Dendritic cell treated with granulocyte-macrophage colony-stimulating factor and Interleukin-4, amounts not matched to agents 40 ng/mL and 50 ng/mL, for 4 days (primary cell): Measurements from ENCODE around the gene MLLT6.
A peak's percentile ranks its signal among the peaks of the same experiment; 100 is the strongest.

Experiments used
- H3K27ac Mint-ChIP-seq: one replicate; pipeline ENCODE4 v1.8.0; 2022; ENCODE audit warnings: mild to moderate bottlenecking, mixed read lengths
- H3K27me3 Mint-ChIP-seq: one replicate; pipeline ENCODE4 v1.8.0; 2022; ENCODE audit warnings: mild to moderate bottlenecking, mixed read lengths
- H3K36me3 Mint-ChIP-seq: one replicate; pipeline ENCODE4 v1.8.0; 2022; ENCODE audit warnings: low read depth, mixed read lengths
- H3K4me1 Mint-ChIP-seq: one replicate; pipeline ENCODE4 v1.8.0; 2022; ENCODE audit warnings: low read depth, mixed read lengths
- H3K4me3 Mint-ChIP-seq: one replicate; pipeline ENCODE4 v1.8.0; 2022; ENCODE audit warnings: mild to moderate bottlenecking, moderate library complexity, mixed read lengths
- H3K9me3 Mint-ChIP-seq: one replicate; pipeline ENCODE4 v1.8.0; 2022; ENCODE audit warnings: mixed read lengths
- intact Hi-C: fragments of 100-400 bp; cut with micrococcal nuclease; formaldehyde crosslinking; loops from one replicate; pipeline ENCODE4 v1.15.0; 2022

The MLLT6 gene

GRCh38 chr17:38751144-38751807 is 46.2 kb downstream of the MLLT6 start:
- Mint-ChIP-seq H3K4me3 (peak overlapping the region; percentile 97), H3K9me3 (no peaks in the 10 kb centered on the region), H3K4me1 (peaks cover 64% of the 10 kb centered on the region), H3K27me3 (peaks cover 48% of the 10 kb centered on the region), H3K36me3 (peaks cover 40% of the 10 kb centered on the region), H3K27ac (peak overlapping the region; percentile 95)
- intact Hi-C loops, result loop anchor here (5.0 kb wide), 1 partner anchor 116 kb away; no protein-coding TSS in a partner anchor

- intact Hi-C loops, result loop anchor here (1.0 to 5.0 kb wide), 2 partner anchors 22 to 115 kb away; partner anchors contain the start of gene CISD3
- Mint-ChIP-seq H3K4me3 (peak overlapping the region; percentile 97), H3K4me1 (peaks cover 58% of the 10 kb centered on the region), H3K36me3 (peaks cover 45% of the 10 kb centered on the region), H3K27me3 (peaks cover 42% of the 10 kb centered on the region), H3K9me3 (no peaks in the 10 kb centered on the region), H3K27ac (peak overlapping the region; percentile 95)
These were observed 46.8 kb downstream of the MLLT6 start for GRCh38 chr17:38751808-38752307.

GRCh38 chr17:38752308-38753070 is 47.4 kb downstream of the MLLT6 start, which contains the start of gene PSMB3:
TSS of gene PSMB3 (plus strand) at chr17:38752741. CDS start at chr17:38752827, 86 bp downstream.
- Mint-ChIP-seq H3K4me1 (peaks cover 55% of the 10 kb centered on the region), H3K4me3 (peak within 1 kb of the TSS; percentile 97), H3K27ac (peak within 1 kb of the TSS; percentile 95), H3K9me3 (no peaks in the 10 kb centered on the region), H3K27me3 (peaks cover 37% of the 10 kb centered on the region), H3K36me3 (peaks cover 45% of the 10 kb centered on the region)
- intact Hi-C loops, result loop anchor here (1.0 to 5.0 kb wide), 2 partner anchors 22 to 115 kb away; partner anchors contain the start of gene CISD3

GRCh38 chr17:38753071-38753506 is 48.0 kb downstream of the MLLT6 start:
- peaks cover 49% of the 10 kb centered on the region for H3K36me3 Mint-ChIP-seq
- intact Hi-C loops, result loop anchor here (5.0 kb wide), 1 partner anchor 114 kb away; no protein-coding TSS in a partner anchor
- H3K27me3 Mint-ChIP-seq, result peaks cover 32% of the 10 kb centered on the region
- peak overlapping the region; percentile 95 for H3K27ac Mint-ChIP-seq
- H3K4me1 Mint-ChIP-seq, result peaks cover 50% of the 10 kb centered on the region
- H3K4me3 Mint-ChIP-seq, result peak overlapping the region; percentile 97
- no peaks in the 10 kb centered on the region for H3K9me3 Mint-ChIP-seq

- Mint-ChIP-seq H3K9me3 (no peaks in the 10 kb centered on the region), H3K36me3 (peaks cover 91% of the 10 kb centered on the region), H3K27me3 (no peaks in the 10 kb centered on the region), H3K4me1 (peaks cover 5% of the 10 kb centered on the region), H3K4me3 (no peak overlapping the region), H3K27ac (no peak overlapping the region)
- intact Hi-C loops, result no loop called here
These were observed 56.5 kb downstream of the MLLT6 start for GRCh38 chr17:38761612-38762011.

- no peaks in the 10 kb centered on the region for H3K9me3 Mint-ChIP-seq
- H3K27me3 Mint-ChIP-seq, result no peaks in the 10 kb centered on the region
- no peak overlapping the region for H3K27ac Mint-ChIP-seq
- no peak overlapping the region for H3K4me3 Mint-ChIP-seq
- intact Hi-C loops, result no loop called here
- peaks cover 5% of the 10 kb centered on the region for H3K4me1 Mint-ChIP-seq
- H3K36me3 Mint-ChIP-seq, result peaks cover 95% of the 10 kb centered on the region
These were observed 57.2 kb downstream of the MLLT6 start for GRCh38 chr17:38762231-38762630.

GRCh38 chr17:38766341-38766740 is 61.3 kb downstream of the MLLT6 start:
- Mint-ChIP-seq H3K27ac (no peak overlapping the region), H3K27me3 (no peaks in the 10 kb centered on the region), H3K4me1 (peaks cover 5% of the 10 kb centered on the region), H3K36me3 (peaks cover 100% of the 10 kb centered on the region), H3K4me3 (no peak overlapping the region), H3K9me3 (no peaks in the 10 kb centered on the region)
- intact Hi-C loops, result no loop called here

GRCh38 chr17:38768417-38768816 is 63.3 kb downstream of the MLLT6 start:
- H3K36me3 Mint-ChIP-seq, result peaks cover 100% of the 10 kb centered on the region
- H3K27me3 Mint-ChIP-seq, result no peaks in the 10 kb centered on the region
- no peak overlapping the region for H3K27ac Mint-ChIP-seq
- peaks cover 5% of the 10 kb centered on the region for H3K4me1 Mint-ChIP-seq
- H3K9me3 Mint-ChIP-seq, result no peaks in the 10 kb centered on the region
- intact Hi-C loops, result no loop called here
- no peak overlapping the region for H3K4me3 Mint-ChIP-seq

GRCh38 chr17:38773258-38773657 is 68.2 kb downstream of the MLLT6 start:
- peaks cover 99% of the 10 kb centered on the region for H3K36me3 Mint-ChIP-seq
- H3K4me3 Mint-ChIP-seq, result no peak overlapping the region

GRCh38 chr17:38777641-38778250 is 72.7 kb downstream of the MLLT6 start:
- intact Hi-C loops, result no loop called here
- no peaks in the 10 kb centered on the region for H3K27me3 Mint-ChIP-seq
- peaks cover 99% of the 10 kb centered on the region for H3K36me3 Mint-ChIP-seq
- no peak overlapping the region for H3K27ac Mint-ChIP-seq
- no peaks in the 10 kb centered on the region for H3K9me3 Mint-ChIP-seq
- H3K4me1 Mint-ChIP-seq, result no peaks in the 10 kb centered on the region
- no peak overlapping the region for H3K4me3 Mint-ChIP-seq

More at GRCh38 chr17:38773258-38773657, 68.2 kb downstream of the MLLT6 start:
- no peaks in the 10 kb centered on the region for H3K4me1 Mint-ChIP-seq
- intact Hi-C loops, result no loop called here
- H3K27me3 Mint-ChIP-seq, result no peaks in the 10 kb centered on the region
- no peak overlapping the region for H3K27ac Mint-ChIP-seq
- H3K9me3 Mint-ChIP-seq, result no peaks in the 10 kb centered on the region
